ENCODE data around the gene WDR44.
"Not testable (repeated sequence)": the region's sequence is repeated elsewhere in the genome, so short reads cannot be mapped to it uniquely, and the experiment has no call there.

The WDR44 gene, protein sequence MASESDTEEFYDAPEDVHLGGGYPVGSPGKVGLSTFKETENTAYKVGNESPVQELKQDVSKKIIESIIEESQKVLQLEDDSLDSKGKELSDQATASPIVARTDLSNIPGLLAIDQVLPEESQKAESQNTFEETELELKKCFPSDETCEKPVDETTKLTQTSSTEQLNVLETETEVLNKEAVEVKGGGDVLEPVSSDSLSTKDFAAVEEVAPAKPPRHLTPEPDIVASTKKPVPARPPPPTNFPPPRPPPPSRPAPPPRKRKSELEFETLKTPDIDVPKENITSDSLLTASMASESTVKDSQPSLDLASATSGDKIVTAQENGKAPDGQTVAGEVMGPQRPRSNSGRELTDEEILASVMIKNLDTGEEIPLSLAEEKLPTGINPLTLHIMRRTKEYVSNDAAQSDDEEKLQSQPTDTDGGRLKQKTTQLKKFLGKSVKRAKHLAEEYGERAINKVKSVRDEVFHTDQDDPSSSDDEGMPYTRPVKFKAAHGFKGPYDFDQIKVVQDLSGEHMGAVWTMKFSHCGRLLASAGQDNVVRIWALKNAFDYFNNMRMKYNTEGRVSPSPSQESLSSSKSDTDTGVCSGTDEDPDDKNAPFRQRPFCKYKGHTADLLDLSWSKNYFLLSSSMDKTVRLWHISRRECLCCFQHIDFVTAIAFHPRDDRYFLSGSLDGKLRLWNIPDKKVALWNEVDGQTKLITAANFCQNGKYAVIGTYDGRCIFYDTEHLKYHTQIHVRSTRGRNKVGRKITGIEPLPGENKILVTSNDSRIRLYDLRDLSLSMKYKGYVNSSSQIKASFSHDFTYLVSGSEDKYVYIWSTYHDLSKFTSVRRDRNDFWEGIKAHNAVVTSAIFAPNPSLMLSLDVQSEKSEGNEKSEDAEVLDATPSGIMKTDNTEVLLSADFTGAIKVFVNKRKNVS

DNA sequence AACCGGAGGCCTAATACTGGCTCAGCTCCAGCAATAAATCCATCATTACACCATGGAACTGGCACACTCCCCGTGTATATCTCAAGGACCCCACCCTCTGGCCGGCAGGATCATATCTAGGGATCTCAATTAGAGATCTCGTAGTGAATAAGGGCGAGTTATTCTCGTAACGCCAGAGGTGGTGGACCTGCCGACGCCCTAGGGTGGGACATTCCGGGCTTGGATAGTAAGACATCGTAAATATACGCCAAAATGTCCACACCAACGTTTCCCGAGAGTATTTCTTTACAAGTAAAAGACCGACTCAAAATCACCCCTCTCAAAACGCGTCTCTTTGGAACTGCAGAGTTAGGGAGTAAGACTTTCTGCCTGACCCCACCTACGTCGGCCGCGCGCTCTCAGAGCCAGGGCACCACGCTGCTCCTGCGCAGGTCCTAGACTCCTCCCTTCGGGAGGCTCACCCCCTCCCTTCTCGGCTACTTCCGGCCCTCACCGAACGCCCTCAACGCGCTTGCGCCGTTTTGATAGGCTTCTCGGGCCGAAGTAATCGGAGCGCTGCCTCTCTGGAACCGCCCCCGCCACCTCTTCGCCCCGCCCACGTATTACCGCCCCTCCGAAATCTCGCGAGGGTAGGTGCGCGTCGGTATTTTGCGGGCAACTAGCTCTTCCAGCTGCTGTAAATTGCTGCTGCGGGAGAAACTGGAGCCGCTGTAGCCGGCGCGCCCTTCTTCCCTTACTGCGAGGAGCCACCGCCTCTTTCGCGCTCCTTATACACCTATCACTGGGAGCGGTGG lies at the start of gene WDR44:
Gene WDR44 (plus strand): TSS at position 643 of the 794 bp plus-strand sequence. CDS start 398 bp downstream, outside the sequence.
- DNase-seq = peak; percentile 87

DNA sequence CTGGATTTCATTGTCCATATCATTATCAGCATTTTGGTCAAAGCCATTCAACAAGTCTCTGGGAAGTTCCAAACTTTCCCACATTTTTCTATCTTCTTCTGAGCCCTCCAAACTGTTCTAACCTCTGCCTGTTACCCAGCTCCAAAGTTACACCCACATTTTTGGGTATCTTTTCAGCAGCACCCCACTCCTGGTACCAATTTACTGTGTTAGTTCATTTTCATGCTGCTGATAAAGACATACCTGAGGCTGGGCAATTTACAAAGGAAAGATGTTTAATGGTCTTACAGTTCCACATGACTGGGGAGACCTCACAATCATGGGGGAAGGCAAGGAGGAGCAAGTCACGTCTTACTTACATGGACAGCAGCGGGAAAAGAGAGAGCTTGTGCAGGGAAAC lies 40.1 kb upstream of the WDR44 start:
- not testable (repeated sequence) for DNase-seq

DNA sequence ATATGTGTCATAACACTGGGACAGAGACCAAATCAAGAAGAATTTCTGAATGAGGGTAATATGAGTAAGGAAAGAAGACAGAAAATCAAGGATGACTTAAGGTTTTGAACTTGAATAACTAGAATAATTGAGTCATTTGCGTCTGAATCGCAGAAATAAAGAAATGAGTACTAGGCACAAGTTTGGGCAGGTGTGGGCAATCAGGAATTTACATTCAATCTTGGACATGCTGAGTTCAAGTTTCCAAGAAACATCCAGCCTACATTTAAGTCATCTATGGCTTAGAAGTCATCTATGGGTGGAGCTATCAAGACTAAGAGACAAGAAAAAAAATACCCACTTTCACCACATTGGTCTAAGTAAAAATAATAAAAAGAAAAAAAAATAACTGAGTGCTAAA lies 30.4 kb upstream of the WDR44 start:
- DNase-seq = no peak

DNA sequence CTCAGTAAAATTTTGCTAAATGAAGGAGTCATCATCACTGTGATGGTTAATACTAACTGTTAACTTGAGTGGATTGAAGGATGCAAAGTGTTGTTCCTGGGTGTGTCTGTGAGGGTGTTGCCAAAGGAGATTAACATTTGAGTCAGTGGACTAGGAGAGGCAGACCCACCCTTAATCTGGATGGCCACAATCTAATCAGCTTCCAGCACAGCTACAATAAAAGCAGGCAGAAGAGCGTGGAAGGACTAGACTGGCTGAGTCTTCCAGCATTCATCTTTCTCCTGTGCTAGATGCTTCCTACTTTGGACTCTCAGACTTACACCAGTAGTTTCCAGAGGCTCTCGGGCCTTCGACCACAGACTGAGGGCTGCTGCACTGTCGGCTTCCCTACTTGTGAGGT lies 21.3 kb upstream of the WDR44 start:
- no peak for DNase-seq

DNA sequence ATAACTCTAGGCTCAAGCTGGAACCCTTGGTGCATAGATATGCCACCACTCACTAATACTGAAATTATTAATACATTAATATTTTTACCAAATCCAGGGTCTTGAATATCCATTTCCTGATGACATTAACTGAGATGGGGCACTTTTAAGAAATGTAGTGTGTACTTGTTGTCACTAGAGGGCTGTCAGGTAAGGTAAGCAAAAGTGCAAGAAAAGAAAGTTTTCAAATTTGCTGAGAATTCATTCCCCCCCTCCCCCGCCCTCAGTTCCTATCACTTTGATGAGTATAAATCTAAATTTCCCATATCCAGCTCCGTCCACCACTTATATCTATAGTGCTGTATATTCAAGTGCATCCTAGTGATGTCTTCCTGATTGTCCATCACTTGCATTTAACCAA lies 20.5 kb upstream of the WDR44 start:
- no peak for DNase-seq

DNA sequence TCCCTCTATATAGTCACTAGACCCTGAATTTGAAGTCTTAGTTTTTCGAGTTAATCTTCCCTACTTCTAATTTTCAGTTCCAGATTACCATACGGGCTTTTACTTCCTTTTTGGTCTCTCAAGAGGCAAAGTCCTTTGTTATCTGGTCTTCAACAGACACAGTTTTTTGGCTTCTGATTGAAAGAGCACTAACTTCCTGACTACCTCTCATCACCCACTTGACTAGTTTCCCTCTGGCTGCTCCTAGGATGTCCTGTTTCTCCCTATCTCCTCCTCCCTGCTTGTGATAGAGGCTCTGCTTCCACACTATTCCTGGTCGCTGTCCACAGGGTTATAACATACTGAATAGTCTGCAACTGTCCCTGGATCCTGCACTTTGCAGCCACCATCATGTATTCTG lies 16.7 kb upstream of the WDR44 start:
- no peak for DNase-seq

DNA sequence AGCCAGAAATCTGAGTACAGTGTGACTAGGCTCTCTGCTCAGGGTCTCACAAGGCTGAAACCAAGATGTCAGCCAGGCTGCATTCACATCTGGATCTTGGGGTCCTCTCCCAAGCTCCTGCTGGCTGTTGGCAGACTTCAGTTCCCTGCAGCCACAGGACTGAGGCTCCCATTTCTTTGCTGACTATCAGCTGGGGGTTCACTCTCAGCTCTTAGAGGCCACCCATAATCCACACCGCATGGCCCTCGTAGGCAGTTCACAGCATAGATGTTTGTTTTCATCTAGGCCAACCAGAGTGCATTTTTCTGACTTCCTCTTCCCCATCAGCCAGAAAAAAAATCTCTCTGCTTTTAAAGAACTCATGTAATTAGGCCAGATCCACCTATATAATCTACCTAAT lies 8.2 kb upstream of the WDR44 start:
- DNase-seq = no peak

DNA sequence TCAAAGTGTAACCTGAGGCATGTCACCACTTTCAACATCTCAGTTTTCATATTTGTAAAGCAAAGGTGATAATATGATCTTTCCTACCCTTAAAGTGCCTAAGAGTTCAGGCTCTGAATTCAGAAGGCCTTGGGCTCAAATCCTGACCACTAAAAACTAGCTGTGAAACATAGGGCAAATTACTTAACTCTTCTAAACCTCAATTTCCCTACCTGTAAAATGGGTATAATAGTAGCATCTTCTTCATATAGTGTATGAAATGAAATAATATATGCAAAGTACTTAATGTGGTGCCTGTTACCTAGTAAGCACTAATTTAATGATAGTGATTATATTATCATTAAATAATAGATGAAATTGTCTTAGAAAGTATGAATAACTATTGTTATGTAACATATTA lies 7.0 kb upstream of the WDR44 start:
- no peak for DNase-seq

DNA sequence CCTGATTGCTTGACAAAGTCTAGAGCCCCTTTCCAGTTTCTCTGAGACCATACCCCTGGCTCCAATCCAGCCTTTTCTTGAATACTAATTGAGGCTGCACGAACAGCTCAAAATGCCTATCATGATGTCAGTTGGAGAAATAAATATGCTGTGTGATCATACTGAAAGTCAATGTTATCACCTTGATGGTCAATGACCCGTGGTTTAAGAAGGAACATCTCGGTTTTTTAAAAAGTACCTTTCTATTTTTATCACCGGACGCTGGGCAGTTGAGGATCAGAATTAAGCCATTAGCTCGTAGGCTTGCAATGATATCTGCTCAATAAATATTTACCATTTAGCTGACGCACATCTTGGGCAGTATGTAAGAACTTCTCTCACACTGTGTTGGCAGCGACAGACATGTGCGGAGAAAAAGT lies 852 bp upstream of the WDR44 start:
- no peak for DNase-seq

DNA sequence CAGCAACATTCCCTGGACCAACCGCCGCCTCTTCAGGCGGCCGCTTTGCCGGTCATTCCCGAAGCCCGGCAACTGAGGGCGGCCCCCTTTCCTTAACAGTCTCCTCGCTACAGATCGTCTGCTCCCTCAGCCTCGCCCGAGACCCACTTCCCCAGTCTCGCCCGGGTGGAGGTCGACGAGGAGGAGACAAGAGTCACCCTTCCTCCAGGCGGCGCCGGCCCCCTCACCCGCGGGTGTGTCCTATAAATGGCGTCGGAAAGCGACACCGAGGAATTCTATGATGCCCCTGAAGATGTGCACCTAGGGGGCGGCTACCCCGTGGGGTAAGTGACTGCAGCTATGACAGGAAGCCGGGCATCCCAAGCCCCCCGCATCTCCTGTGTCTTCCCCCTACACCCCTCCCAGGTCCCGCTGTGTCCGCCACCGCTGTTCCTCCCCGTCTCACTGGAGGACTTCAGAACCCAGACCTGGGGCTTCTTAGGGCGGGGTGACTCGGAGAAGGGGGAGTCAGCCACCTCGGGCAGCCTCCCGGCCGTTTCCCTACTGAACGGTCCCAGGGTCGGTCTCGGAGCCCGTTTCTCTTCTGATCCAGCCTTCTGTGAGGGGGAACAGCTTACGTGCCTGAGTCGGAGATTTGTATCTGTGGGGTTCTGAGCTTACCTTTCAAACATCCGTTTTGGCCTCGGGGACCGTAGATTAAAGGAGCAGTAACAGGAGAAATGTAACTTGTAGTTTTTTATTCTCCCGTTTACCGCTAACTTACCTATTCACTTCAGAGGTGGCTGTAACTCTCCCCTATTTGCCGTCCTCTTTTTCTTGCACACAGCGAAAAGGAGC lies 570 bp downstream of the WDR44 start:
- peak; percentile 43 for DNase-seq

DNA sequence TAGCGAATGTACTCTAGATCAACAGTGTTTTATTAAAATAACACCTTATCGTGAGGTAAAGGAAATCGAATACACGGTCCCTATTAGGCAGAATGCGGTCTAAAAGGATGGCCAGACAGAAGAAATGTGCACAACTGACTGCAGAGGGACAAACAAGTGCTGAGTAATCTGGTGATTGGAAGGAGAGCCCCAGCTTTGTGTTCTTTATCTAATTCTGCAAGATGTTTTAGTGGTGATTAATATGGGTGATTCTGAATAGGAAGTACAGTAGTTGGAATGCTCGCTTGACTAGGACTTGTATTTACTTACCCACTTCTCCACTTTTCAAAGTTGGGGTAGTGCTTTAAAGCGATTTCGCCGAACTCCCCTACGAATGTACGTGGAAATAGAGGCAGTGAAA lies 1.2 kb downstream of the WDR44 start:
- DNase-seq = no peak

DNA sequence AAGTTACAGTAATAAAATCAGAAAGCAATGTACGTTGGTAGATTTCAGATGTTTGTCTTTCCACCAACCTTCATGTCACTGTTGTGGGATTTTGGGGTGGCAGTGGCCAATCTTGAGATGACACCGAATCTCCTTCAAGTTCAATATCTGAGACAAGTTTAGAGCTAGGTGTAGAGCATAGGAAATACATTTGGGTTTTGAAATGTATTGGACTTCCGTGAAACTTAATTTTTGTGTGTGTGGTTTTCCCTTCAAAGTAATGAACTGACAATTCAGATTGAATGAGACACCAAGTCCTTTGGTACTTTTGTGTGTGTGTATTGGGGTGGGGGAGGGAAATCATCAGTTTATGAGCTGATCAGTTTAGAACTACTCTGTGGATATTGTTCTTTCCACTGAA lies 1.8 kb downstream of the WDR44 start:
- no peak for DNase-seq

DNA sequence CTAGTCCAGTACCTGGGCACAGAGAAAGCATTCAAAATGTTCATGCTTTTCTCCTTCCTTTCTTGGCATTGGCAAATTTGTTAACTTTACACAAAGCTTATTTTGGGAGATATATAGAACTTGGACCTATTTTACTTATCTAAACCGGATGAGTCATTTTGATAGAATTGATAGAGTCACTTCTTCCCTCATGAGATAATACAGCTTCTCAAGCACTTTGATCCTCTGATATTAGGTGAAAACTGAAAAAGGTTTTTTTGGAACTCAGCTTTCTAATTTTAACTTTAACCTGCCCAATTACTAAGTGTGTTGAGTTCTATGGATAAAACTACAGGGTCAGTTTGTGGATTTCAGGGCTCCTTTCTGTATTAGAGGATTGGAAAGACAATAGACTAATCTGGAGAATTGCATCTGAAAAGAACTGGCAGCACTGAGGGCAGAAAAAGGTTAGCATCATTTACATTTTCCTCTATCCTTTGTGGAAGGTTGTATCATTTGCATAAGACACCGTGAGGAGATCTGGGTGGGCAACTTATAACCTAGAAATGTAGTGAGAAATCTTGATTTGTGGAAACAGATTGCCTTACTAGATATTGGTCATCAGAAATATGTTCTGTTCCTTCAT lies 2.4 kb downstream of the WDR44 start:
- DNase-seq = no peak

DNA sequence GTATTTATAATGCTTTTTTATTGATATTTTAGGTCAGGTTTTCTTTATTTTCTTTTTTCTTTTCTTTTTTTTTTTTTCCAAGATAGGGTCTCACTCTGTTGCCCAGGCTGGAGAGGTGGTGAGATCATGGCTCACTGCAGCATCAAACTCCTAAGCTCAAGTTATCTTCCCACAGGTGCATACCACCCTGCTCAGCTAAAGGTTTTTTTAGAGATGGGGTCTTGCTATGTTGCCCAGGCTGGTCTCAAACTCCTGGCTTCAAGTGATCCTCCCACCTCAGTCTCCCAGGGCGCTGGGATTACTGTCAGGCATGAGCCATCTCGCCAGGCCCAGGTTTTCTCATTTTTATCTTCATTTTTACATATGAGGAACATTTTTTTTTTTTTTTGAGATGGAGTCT lies 3.3 kb downstream of the WDR44 start:
- no peak for DNase-seq

DNA sequence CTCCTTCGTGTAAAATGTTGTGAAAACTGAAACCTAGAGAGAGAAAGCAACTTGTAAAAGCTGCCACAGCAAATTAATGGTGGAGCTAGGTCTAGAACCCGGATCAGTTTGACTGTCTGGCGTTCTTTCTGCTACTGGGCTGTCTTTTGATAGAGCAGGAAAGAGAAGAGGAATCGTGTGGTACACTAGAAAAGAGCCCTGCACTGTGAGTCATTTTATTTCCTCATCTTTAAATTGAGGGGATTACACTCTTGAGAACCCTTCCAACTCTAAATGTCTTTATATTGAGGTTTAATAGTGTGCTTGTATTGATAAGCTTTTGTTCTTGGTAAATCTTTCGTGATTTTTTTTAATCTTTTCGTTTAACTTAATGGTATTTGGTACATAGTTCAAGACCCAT lies 4.3 kb downstream of the WDR44 start:
- no peak for DNase-seq

DNA sequence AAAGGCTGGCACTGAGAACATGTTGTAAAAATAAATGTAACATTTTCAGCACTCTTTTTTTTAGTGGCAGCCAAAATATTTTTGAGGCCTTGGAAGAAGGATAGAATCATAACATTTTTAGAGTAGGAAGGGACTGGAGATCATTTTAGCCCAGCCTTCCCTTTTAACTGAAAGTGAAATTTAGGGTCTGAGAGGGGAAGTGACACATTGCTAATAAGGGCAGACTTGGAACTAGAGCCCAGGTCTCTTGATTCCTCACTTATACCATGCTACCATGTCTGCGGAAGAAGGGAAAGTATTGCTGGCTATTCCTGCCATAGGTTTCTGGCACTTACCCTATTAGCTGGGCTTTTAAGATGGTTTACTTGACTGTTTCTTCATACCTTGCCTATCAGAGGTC lies 4.8 kb downstream of the WDR44 start:
- DNase-seq = no peak

DNA sequence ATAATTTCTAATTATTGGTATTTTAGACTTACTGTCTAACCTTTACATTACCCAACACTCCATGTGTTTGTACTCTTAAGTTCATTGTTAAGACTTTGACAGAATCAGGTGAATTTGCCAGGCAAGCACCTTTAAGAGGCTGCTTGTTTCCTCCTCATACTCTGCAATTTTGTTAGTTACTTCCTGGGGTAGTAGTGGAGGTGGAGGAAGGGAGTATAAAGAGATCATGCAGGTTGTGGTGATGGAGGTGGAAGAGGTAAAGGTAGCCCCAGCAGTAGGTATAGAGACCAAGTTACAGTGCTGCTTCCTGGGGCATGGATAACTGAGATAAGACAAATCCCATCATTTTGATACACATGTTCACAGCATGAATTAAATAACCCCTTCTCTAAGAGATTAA lies 6.7 kb downstream of the WDR44 start:
- no peak for DNase-seq

DNA sequence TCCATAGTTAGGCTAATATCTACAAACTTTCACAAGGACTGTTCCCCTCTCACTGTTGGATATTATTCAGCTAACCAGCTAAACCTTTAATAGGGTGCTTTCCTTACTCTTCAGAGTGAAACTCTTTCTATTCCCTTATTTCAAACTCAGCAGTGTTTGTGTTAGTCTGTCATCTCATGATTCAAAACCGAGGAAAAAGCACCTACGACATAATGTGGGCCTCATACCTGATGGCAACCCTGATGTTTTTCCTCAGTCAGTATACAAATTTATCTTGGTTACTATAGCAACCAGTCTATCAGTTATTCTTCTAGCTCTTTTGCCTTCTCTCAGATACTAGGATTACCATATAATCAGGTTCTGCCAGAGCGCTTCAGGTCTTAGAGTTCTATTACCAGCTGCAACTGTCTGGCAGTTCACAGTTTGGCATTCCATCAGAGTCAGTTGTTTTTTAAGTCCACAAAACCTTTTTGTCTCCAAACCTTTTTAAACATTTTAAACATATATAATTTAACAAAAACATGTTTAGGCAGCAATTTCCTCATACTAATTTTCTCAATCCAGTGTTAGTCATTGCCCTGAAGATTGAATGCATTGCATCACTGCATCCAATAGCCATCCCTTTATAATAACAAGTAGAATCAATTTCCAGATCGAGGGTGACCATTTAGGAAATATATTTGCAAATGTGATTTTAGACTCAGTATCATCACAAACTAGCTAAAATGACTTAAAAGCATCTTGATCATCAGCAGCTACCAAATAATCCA lies 7.4 kb downstream of the WDR44 start:
- DNase-seq = no peak

DNA sequence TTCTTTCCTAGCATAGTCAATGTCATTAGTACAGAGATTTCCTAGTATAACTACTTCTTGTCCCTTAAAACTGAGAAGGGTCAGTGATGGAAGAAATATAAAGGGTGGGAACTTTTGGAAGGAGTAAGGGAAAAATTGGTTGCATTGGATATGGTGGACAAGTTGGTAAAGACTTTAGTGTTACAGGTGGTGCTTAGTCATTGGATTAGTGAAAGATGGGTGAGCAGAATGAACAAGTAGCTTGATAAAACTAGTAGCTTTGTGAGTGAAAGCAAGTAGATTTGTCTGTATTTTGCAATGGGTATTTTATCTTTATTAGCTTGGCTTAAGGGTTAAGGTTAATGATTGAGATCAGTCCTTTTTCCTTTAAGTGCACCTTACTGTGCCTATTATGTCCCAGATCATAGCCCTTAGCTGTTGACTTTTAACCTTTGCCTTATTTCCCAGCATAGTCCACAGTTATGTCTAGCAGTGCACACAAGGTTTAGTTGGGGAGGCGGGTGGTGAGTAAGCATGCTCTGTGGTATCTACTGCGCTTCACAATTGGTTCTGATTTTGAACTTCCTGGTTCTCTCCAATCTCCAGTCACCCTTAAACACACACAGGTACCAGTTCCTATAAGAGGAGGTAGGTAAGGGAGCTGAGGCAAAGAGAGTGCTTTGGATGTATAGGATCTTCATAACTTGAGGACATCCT lies 9.5 kb downstream of the WDR44 start:
- DNase-seq = no peak

DNA sequence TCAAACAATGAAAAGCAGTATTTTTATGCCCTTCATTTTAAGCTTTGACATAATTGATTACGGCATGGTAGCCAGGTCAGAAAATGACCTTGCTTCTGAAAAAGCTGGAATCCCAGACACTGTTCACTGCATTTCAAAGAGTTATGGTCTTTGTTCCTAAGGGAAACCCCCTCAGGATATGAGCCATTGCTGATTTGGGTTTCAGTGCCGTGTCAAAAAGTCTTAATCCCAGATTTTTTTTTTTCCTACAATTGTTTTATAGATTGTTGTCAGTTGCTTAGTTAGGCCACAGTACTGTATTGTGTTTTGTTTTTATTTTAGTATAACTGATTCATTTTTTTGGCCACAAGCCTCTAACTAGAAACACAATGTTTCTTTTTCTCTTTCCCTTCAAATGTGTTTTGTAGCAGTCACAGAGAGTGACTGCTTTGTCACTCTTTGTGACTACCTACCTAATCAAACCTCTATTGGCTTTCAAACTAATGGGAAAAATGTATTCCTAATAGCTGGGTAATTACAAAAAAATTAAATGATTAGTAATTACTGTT lies 10.3 kb downstream of the WDR44 start:
- no peak for DNase-seq

Data from NCI-H510A treated with DMSO at 0.1 percent for 48 hours (cell line).